MCF 10A (cell line): Measurements from ENCODE around the gene IMMP2L. TPM values are rescaled to one million over a fixed set of nuclear protein-coding genes. Genes with fewer than 3 reads are reported as not detected.

ENCODE experiments used
- BruUV-seq: library from RNA; stranded (reverse); fragments of 400-500 nt; replicated peaks from 2 replicates; lab custom pipeline; 2021; lab: Mats Ljungman, UMichigan
- CTCF ChIA-PET: fragments of 300-600 bp; sonication (Branson Sonifier 250); formaldehyde crosslinking; extraction: SDS; loops from one replicate; lab custom pipeline; 2021; ENCODE audit warnings: antibody characterized with exemption, inconsistent platforms; lab: Yijun Ruan, JAX
- POLR2A ChIA-PET: fragments of 300-600, 350-650 bp; sonication (Branson Sonifier 250); formaldehyde crosslinking; extraction: SDS; loops from one replicate; lab custom pipeline; 2020; ENCODE audit warnings: antibody characterized with exemption, inconsistent platforms; lab: Yijun Ruan, JAX
- DNase-seq: peaks from one replicate; pipeline ENCODE4 v3.0.0-alpha.2; 2018; ENCODE audit not compliant: unreplicated experiment
- H3K27ac Mint-ChIP-seq: one replicate; pipeline ENCODE4 v1.8.0; 2022; ENCODE audit warnings: mild to moderate bottlenecking, low read depth, mixed read lengths; ENCODE audit not compliant: unreplicated experiment
- H3K27me3 Mint-ChIP-seq: one replicate; pipeline ENCODE4 v1.8.0; 2022; ENCODE audit warnings: mixed read lengths; ENCODE audit not compliant: insufficient read depth, unreplicated experiment
- H3K36me3 Mint-ChIP-seq: one replicate; pipeline ENCODE4 v1.8.0; 2022; ENCODE audit warnings: mild to moderate bottlenecking, moderate library complexity, mixed read lengths; ENCODE audit not compliant: insufficient read depth, unreplicated experiment
- H3K4me1 Mint-ChIP-seq: one replicate; pipeline ENCODE4 v1.8.0; 2022; ENCODE audit warnings: mixed read lengths; ENCODE audit not compliant: insufficient read depth, unreplicated experiment
- H3K4me3 Mint-ChIP-seq: one replicate; pipeline ENCODE4 v1.8.0; 2022; ENCODE audit warnings: mild to moderate bottlenecking, moderate library complexity, mixed read lengths; ENCODE audit not compliant: unreplicated experiment
- H3K9me3 Mint-ChIP-seq: one replicate; pipeline ENCODE4 v1.8.0; 2022; ENCODE audit warnings: mixed read lengths; ENCODE audit not compliant: unreplicated experiment
- CTCF ChIP-seq: fragments of 200-600 bp; IDR thresholded peaks from one replicate; pipeline ENCODE4 v1.8.0; 2022; ENCODE audit warnings: antibody characterized with exemption, mild to moderate bottlenecking; ENCODE audit not compliant: unreplicated experiment
- intact Hi-C: fragments of 100-400 bp; cut with micrococcal nuclease; formaldehyde crosslinking; loops from 2 replicates; pipeline ENCODE4 v1.14.1; 2022
- total RNA-seq: library from RNA; stranded (reverse); gene quantifications from 2 replicates; pipeline ENCODE4 v1.2.3, GENCODE V29; 2022

Gene IMMP2L
- total RNA-seq, 1 experiment from 2014 or later, result 23.7 TPM

GRCh38 chr7:111025006-111025405 lies 537.3 kb downstream of the IMMP2L start:
- no TSS peak for BruUV-seq
- CTCF ChIA-PET, result no interaction called here
- no peak for TF ChIP-seq CTCF
- Mint-ChIP-seq H3K27ac (no peak overlapping the region), H3K9me3 (no peaks in the 10 kb centered on the region), H3K27me3 (no peaks in the 10 kb centered on the region), H3K4me3 (no peak overlapping the region), H3K4me1 (peaks cover 4% of the 10 kb centered on the region), H3K36me3 (no peaks in the 10 kb centered on the region)
- DNase-seq, result no peak
- intact Hi-C loops, result no loop called here
- POLR2A ChIA-PET, result no interaction called here

- Mint-ChIP-seq H3K36me3 (no peaks in the 10 kb centered on the region), H3K9me3 (no peaks in the 10 kb centered on the region), H3K27ac (no peak overlapping the region), H3K27me3 (no peaks in the 10 kb centered on the region), H3K4me1 (peaks cover 6% of the 10 kb centered on the region), H3K4me3 (no peak overlapping the region)
- intact Hi-C loops, result no loop called here
- ChIA-PET POLR2A (interaction anchor here (0.6 to 0.9 kb wide), 2 partner anchors 328 to 563 kb away, joined by 3 to 4 read pairs; no protein-coding TSS in a partner anchor), CTCF (no interaction called here)
- no TSS peak for BruUV-seq
- DNase-seq, result no peak
- TF ChIP-seq CTCF, result no peak
These were observed 543.1 kb downstream of the IMMP2L start for GRCh38 chr7:111018960-111019736.

GRCh38 chr7:111018447-111018846 lies 543.8 kb downstream of the IMMP2L start:
- CTCF ChIA-PET, result no interaction called here
- no peak overlapping the region for H3K27ac Mint-ChIP-seq
- no peaks in the 10 kb centered on the region for H3K36me3 Mint-ChIP-seq
- DNase-seq, result no peak
- peaks cover 7% of the 10 kb centered on the region for H3K4me1 Mint-ChIP-seq
- POLR2A ChIA-PET, result interaction anchor here (0.6 kb wide), 1 partner anchor 564 kb away, joined by 3 read pairs; no protein-coding TSS in a partner anchor
- no peak for TF ChIP-seq CTCF
- no peaks in the 10 kb centered on the region for H3K27me3 Mint-ChIP-seq
- no peaks in the 10 kb centered on the region for H3K9me3 Mint-ChIP-seq
- BruUV-seq, result no TSS peak
- intact Hi-C loops, result no loop called here
- no peak overlapping the region for H3K4me3 Mint-ChIP-seq

GRCh38 chr7:111014079-111014478 lies 548.2 kb downstream of the IMMP2L start:
- Mint-ChIP-seq H3K4me3 (no peak overlapping the region), H3K27me3 (no peaks in the 10 kb centered on the region), H3K36me3 (no peaks in the 10 kb centered on the region), H3K9me3 (no peaks in the 10 kb centered on the region), H3K27ac (peak overlapping the region; percentile 68), H3K4me1 (peaks cover 24% of the 10 kb centered on the region)
- intact Hi-C loops, result loop anchor here (5.0 kb wide), 1 partner anchor 58 kb away; no protein-coding TSS in a partner anchor
- no TSS peak for BruUV-seq
- DNase-seq, result peak; percentile 78
- POLR2A ChIA-PET, result interaction anchor here (0.5 to 1.9 kb wide), 6 partner anchors 15 to 400 kb away, joined by 3 to 7 read pairs (median 4); no protein-coding TSS in a partner anchor
- CTCF ChIA-PET, result interaction anchor here (0.6 to 0.7 kb wide), 3 partner anchors 89 to 1463 kb away, joined by 3 to 4 read pairs (median 3); no protein-coding TSS in a partner anchor
- no peak for TF ChIP-seq CTCF
